GM18868 (cell line): Measurements from ENCODE around the gene ATG9B.
"Not testable (repeated sequence)": the region's sequence is repeated elsewhere in the genome, so short reads cannot be mapped to it uniquely, and the experiment has no call there.

Experiments
- ATAC-seq: cut with Tn5 transposase; IDR thresholded peaks from one replicate; pipeline ENCODE4 v1.9.1; 2021; ENCODE audit warnings: mild to moderate bottlenecking, moderate library complexity; ENCODE audit not compliant: unreplicated experiment

The ATG9B gene

GRCh38 chr7:151058781-151059366 lies 34.6 kb upstream of the ATG9B start:
- no peak for ATAC-seq

DNA sequence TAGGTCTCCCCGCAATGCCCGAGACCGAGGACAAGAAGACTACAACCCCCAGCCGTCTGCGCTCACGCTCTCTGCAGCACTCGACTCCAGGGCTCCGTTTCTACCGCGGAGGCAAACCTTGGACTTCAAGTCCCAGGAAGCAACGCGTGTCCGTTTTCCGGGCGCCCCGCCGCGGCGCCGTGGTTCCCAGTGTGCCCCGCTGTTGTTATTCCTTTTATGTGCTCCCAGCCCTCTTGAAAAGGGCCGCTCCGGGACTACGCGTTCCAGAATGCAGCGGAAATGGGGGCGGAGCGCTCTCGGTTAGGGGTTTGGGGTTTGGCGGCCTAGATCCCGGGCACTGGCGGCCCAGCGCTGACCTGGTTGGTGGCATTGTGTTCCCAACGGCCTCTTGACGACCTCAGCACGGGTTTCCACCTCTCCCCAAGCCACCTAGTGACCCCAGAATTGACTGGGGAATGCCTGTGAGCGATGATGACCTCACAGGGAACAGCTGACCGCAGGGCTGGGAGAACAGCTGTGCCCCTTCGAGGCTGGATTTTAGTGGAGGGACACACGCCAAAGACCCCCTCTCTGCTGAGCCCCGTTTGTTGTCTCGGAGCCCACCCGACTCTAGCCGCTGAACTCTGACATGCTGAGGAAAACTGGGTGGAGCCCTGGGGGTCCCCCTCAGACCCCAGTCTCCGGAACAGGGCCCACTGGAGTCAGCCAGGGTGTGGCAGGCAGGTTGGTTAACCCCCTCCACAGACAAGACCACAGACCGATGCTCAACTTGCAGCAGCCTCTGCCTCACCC lies 33.9 kb upstream of the ATG9B start:
- ATAC-seq, result peak; percentile 91

GRCh38 chr7:151057506-151057988 lies 33.3 kb upstream of the ATG9B start, which contains the start of gene CDK5:
Gene CDK5, minus strand, starts transcription at chr7:151057897. Its CDS starts 49 bp downstream, at chr7:151057848.
- peak; percentile 15 for ATAC-seq

GRCh38 chr7:151056666-151057505 lies 32.6 kb upstream of the ATG9B start:
- no peak for ATAC-seq

- ATAC-seq, result no peak
Observed at GRCh38 chr7:151056283-151056665, 32.0 kb upstream of the ATG9B start.

DNA sequence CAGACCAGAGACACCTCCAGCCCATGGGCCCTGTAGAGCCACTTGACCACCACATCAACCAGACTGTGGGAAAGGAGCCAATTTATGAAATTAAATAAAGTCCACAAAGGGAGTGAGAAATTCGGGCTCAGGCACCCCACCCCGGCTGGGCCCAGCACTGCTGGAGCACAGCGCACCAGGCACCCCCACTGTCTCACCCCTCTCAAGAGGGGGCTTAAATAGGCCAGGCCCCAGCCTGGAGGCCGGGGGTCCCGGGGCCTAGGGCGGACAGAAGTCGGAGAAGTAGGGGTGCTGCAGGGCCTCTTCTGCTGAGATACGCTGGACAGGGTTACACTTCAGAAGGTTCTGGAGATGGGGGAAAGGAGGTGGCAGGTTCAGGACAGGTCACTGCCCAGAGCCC lies 29.5 kb upstream of the ATG9B start:
- ATAC-seq, result no peak

DNA sequence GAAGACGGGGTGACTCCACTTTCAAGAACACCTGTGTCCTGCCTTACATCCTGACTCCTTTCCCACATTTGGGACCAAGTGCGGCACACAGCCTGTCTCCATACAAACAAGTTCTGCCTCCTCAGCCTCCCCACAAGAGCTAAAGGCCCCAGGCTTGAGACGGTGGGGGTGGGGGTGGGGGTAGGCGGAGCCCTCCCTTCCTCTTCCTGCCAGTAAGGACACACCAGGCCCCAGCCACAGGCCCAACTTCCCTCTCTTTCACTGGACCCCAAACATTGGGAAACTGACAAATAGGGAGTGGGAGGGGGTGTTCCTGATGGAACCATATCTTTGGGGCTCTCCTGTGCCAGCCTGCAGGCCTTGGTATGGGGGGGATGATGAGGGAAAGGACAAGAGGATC lies 28.8 kb upstream of the ATG9B start:
- ATAC-seq, result no peak

- no peak for ATAC-seq
Observed at GRCh38 chr7:151051108-151051507, 26.8 kb upstream of the ATG9B start.

DNA sequence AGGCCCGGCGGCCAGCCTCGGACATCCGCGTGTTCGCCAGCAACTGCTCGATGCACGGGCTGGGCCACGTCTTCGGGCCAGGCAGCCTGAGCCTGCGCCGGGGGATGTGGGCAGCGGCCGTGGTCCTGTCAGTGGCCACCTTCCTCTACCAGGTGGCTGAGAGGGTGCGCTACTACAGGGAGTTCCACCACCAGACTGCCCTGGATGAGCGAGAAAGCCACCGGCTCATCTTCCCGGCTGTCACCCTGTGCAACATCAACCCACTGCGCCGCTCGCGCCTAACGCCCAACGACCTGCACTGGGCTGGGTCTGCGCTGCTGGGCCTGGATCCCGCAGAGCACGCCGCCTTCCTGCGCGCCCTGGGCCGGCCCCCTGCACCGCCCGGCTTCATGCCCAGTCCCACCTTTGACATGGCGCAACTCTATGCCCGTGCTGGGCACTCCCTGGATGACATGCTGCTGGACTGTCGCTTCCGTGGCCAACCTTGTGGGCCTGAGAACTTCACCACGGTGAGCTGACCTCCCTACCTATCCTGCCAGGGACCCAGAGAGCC lies 24.7 kb upstream of the ATG9B start:
- no peak for ATAC-seq

- no peak for ATAC-seq
Observed at GRCh38 chr7:151047976-151048815, 23.9 kb upstream of the ATG9B start, which contains the start of gene ASIC3. Gene ASIC3, plus strand, starts transcription at chr7:151048531. Its CDS starts 355 bp downstream, at chr7:151048886.

DNA sequence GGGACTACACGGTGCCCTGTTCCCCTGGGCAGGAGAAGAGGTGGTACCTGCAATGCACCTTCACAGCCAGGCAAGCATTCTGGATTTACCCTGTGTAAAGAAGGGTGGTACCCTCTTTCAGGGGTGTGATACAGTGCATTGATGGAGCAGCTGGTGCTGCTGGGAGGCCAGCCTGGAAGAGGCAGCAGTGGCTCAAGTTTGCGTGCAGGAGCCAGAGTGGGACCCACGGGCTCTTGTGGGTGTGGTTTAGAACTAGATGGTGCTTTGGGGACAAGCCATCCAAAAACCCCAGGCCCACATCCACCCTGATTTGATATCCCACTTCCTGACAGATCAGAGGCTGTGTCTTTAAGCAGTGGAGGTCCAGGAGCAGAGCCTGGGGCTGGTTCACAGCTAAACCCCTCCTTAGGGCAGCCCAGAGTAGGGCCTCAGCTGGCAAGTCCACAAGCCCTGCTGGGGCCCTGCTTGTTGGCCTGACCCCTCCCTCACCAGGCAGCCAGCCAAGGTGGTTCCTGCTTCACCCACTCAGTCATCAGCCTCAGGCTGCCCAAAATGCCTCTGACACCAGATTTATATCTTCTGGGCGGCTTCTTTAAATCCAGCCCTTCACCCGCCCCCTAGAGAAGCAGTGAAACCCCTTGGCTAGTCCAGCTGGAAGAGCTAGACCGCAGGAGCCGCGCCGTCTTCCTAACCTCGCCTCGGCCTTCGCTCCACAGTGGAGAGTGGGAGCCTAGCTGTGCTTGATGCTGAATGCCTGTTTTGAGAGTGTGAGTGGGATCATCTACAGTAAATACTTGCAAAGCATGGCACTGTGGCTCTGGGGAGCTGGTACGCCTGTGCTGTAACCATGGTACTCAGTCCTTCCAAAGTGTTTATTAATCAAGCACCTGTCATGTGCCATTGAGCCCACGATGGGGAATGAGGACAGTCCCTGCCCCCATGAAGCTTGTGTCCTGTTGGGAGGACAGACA lies 22.6 kb upstream of the ATG9B start:
- ATAC-seq, result no peak

DNA sequence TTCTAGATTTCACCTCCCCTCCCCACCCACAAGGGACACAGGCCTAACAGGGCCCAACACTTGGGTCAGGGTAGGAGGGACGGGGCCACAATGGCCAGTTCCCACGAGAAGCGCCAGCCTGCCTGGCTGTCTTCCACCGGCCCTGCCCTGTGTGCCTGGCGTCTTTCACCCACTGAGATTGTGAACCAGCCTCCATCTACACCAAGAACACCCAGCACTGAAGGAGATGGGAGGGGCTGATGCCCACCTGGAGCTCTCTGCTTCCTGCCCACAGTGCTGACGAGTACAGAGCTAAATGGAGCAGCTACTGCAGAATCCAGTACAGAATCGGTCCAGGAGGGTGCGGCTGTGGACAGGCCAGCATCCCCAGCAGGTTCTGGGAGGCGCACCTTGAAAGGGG lies 21.7 kb upstream of the ATG9B start:
- no peak for ATAC-seq

- ATAC-seq, result no peak
Observed at GRCh38 chr7:151045262-151045661, 21.0 kb upstream of the ATG9B start.

DNA sequence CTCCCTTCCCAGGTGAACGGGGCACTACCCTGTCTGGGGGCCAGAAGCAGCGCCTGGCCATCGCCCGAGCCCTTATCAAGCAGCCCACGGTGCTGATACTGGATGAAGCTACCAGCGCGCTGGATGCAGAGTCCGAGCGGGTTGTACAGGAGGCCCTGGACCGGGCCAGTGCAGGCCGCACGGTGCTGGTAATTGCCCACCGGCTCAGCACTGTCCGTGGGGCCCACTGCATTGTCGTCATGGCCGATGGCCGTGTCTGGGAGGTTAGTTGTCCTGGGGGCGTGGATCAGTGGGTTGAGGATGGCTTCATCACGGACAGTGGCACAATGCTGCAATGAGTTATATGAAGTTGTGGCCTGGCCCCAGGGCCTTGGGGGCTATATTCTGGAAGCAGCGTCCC lies 19.7 kb upstream of the ATG9B start:
- no peak for ATAC-seq

DNA sequence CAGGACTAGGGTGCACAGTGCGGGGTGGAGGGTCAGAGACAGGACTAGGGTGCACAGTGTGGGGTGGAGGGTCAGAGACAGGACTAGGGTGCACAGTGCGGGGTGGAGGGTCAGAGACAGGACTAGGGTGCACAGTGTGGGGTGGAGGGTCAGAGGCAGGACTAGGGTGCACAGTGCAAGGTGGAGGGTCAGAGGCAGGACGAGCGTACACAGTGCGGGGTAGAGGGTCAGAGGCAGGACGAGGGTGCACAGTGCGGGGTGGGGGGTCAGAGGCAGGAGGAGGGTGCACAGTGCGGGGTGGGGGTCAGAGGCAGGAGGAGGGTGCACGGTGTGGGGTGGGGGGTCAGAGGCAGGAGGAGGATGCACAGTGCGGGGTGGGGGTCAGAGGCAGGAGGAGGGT lies 19.2 kb upstream of the ATG9B start:
- ATAC-seq, result not testable (repeated sequence)

DNA sequence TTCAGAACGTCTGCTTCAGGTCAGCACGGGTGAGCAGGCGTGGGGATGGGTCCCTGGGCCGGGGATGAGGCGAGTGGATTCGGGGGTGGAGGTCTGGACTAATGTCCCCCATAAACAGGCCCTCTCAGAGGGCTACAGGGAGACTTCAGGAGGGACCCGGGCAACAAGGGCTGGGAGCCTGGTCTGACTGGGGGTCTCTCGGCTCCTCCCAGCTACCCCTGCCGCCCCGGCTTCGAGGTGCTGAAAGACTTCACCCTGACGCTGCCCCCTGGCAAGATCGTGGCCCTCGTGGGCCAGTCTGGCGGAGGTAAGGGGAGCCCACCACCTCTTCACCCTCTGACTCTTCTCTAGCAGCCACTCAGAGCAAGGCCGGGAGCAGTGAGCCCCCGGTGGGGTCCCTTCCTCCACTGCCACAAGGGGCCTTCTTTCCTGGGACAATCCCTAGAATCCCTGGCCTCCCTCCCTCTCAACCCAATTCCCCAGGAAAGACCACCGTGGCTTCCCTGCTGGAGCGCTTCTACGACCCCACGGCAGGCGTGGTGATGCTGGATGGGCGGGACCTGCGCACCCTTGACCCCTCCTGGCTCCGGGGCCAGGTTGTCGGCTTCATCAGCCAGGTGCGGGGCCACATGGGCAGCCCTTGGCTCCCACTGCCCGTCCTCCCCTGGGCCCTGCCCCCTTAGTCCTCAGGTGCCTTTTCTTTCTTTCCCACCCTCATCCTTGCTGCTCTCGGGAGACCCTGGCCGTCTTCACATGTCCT lies 16.5 kb upstream of the ATG9B start:
- ATAC-seq, result no peak

- ATAC-seq, result no peak
Observed at GRCh38 chr7:151039850-151040548, 15.7 kb upstream of the ATG9B start.
